Body of pancreas (tissue), 4 donors: ENCODE data around the gene KRTAP6-1. TPM values are rescaled to one million over a fixed set of nuclear protein-coding genes. Genes with fewer than 3 reads are reported as not detected.

Experiments used
- ATAC-seq: fragments of 150-250 bp; one replicate; pipeline ENCODE4 v1.9.1; 2016
- DNase-seq, 4 donors: peaks; one replicate each; pipeline ENCODE4 v3.0.0-alpha.2; 2019
- H3K27ac ChIP-seq, 4 donors: fragments of 200-600 bp; sonication (generic); 1 replicate in 3 of 4; 2 replicates in 1 of 4; pipeline versions ENCODE4 v1.5.1 to v1.6.1; 2016 to 2019; ENCODE audit warnings: mild to moderate bottlenecking in 1 of 4, mixed read lengths in 1 of 4, moderate library complexity in 1 of 4
- H3K27me3 ChIP-seq, 2 donors: fragments of 200-600 bp; sonication (generic); one replicate each; pipeline ENCODE4 v1.6.0; 2016; ENCODE audit warnings: mild to moderate bottlenecking in 1 of 2
- H3K36me3 ChIP-seq, 2 donors: fragments of 200-600 bp; sonication (generic); replicated peaks in 1 of 2; 2 replicates each; pipeline ENCODE4 v1.5.1; 2016; ENCODE audit warnings: low read depth in 2 of 2; ENCODE audit not compliant: insufficient read depth in 1 of 2
- H3K4me1 ChIP-seq: fragments of 200-600 bp; sonication (generic); one replicate; pipeline ENCODE4 v1.6.0; 2016
- H3K4me3 ChIP-seq, 2 donors: fragments of 200-600 bp; sonication (generic); 1 replicate in 1 of 2; 2 replicates in 1 of 2; pipeline ENCODE4 v1.5.1; 2016 to 2019
- H3K9me3 ChIP-seq, 3 donors: fragments of 200-600 bp; sonication (generic); 1 replicate in 2 of 3; 2 replicates in 1 of 3; pipeline ENCODE4 v1.5.1; 2016
- CTCF ChIP-seq, 7 experiments: fragments of 450-650 bp in 4 of 7; fragments of 200-600 bp in 3 of 7; sonication (generic) in 3 of 7; IDR thresholded peaks; one replicate each; pipeline ENCODE4 v1.5.1; 2016 to 2019; ENCODE audit warnings: antibody characterized with exemption in 7 of 7
- POLR2A ChIP-seq, 3 donors: fragments of 450-650 bp; IDR thresholded peaks; one replicate each; pipeline ENCODE4 v1.6.1; 2016; ENCODE audit warnings: antibody characterized with exemption in 3 of 3, mild to moderate bottlenecking in 2 of 3
- WGBS, 2 donors: methylation state at CpG; one replicate each; pipeline ENCODE4 v1.1.5; 2017; 5-methylcytosine and 5-hydroxymethylcytosine counted together
- intact Hi-C: fragments of 100-400 bp; cut with DNase I; formaldehyde crosslinking; loops from one replicate; pipeline ENCODE4 v1.15.1; 2023
- total RNA-seq, 2 donors: library from RNA; depleted of rRNA; stranded (reverse); fragments of >200 nt; gene quantifications; one replicate each; pipeline ENCODE4 v1.1.0, GENCODE V29; 2016

Gene KRTAP6-1
- not detected for total RNA-seq

- H3K27me3 ChIP-seq: no peaks in the 10 kb centered on the region
- 50 to 65% methylated on average over 2 of the region's 2 CpGs for WGBS, 2 donors
- DNase-seq (no peak), ATAC-seq (no peak)
- no peaks in the 10 kb centered on the region for H3K36me3 ChIP-seq
- no peak within 1 kb of the TSS for H3K27ac ChIP-seq
- H3K4me1 ChIP-seq: no peaks in the 10 kb centered on the region
- H3K9me3 ChIP-seq: no peaks in the 10 kb centered on the region
- intact Hi-C loops: no loop called here
- TF ChIP-seq CTCF (IDR thresholded peaks at IDR 0.05) (no peak), POLR2A (IDR thresholded peaks at IDR 0.05) (no peak)
- H3K4me3 ChIP-seq: no peak within 1 kb of the TSS
Observed at GRCh38 chr21:30613836-30614235, at the start of gene KRTAP6-1. KRTAP6-1 (minus strand) TSS chr21:30613930; CDS start chr21:30613904, 26 bp downstream.

- no peak for ATAC-seq
- DNase-seq: no peak
Observed at GRCh38 chr21:30652891-30653290, 39.2 kb upstream of the KRTAP6-1 start.

GRCh38 chr21:30646904-30647414, 33.2 kb upstream of the KRTAP6-1 start:
- ATAC-seq (no peak), DNase-seq (no peak)
- Histone ChIP-seq H3K27me3 (no peaks in the 10 kb centered on the region), H3K36me3 (no peaks in the 10 kb centered on the region), H3K4me3 (no peak overlapping the region), H3K27ac (no peak overlapping the region), H3K9me3 (no peaks in the 10 kb centered on the region), H3K4me1 (no peaks in the 10 kb centered on the region)
- TF ChIP-seq POLR2A (IDR thresholded peaks at IDR 0.05) (no peak), CTCF (IDR thresholded peaks at IDR 0.05) (no peak)
- intact Hi-C loops: no loop called here
- 50 to 64% methylated on average over 1 of the region's 1 CpG for WGBS, 2 donors

More at GRCh38 chr21:30652891-30653290, 39.2 kb upstream of the KRTAP6-1 start:
- Histone ChIP-seq H3K4me3 (no peak overlapping the region), H3K36me3 (no peaks in the 10 kb centered on the region), H3K27me3 (no peaks in the 10 kb centered on the region), H3K4me1 (no peaks in the 10 kb centered on the region), H3K27ac (no peak overlapping the region), H3K9me3 (no peaks in the 10 kb centered on the region)
- intact Hi-C loops: no loop called here
- no peak for TF ChIP-seq POLR2A (IDR thresholded peaks at IDR 0.05)
- no peak for TF ChIP-seq CTCF (IDR thresholded peaks at IDR 0.05)

GRCh38 chr21:30642564-30642963, 28.8 kb upstream of the KRTAP6-1 start, which contains the start of gene KRTAP20-3:
KRTAP20-3 (plus strand) TSS chr21:30642864.
- intact Hi-C loops: no loop called here

GRCh38 chr21:30638686-30639085, 25.0 kb upstream of the KRTAP6-1 start:
- TF ChIP-seq CTCF (IDR thresholded peaks at IDR 0.05): no peak
- TF ChIP-seq POLR2A (IDR thresholded peaks at IDR 0.05): no peak
- DNase-seq (no peak), ATAC-seq (no peak)
- Histone ChIP-seq H3K4me1 (no peaks in the 10 kb centered on the region), H3K4me3 (no peak overlapping the region), H3K27me3 (no peaks in the 10 kb centered on the region), H3K36me3 (no peaks in the 10 kb centered on the region), H3K27ac (no peak overlapping the region), H3K9me3 (no peaks in the 10 kb centered on the region)
- intact Hi-C loops: no loop called here
- 78 to 82% methylated on average over 3 of the region's 3 CpGs for WGBS, 2 donors

More at GRCh38 chr21:30642564-30642963, 28.8 kb upstream of the KRTAP6-1 start, which contains the start of gene KRTAP20-3:
- no peak for TF ChIP-seq POLR2A (IDR thresholded peaks at IDR 0.05)
- Histone ChIP-seq H3K4me3 (no peak within 1 kb of the TSS), H3K4me1 (no peaks in the 10 kb centered on the region), H3K9me3 (no peaks in the 10 kb centered on the region), H3K36me3 (no peaks in the 10 kb centered on the region), H3K27me3 (no peaks in the 10 kb centered on the region), H3K27ac (no peak within 1 kb of the TSS)
- DNase-seq (no peak), ATAC-seq (no peak)
- 76 to 82% methylated on average over 2 of the region's 2 CpGs for WGBS, 2 donors
